ENCODE measurements around the gene RBM20.
"Not testable (repeated sequence)": the region's sequence is repeated elsewhere in the genome, so short reads cannot be mapped to it uniquely, and the experiment has no call there.

Gene RBM20

GRCh38 chr10:110647136-110647430 lies 2.9 kb downstream of the RBM20 start:
- no peak for DNase-seq (ENCODE audit: low read depth in 2 of 2, low spot score in 1 of 2)

DNA sequence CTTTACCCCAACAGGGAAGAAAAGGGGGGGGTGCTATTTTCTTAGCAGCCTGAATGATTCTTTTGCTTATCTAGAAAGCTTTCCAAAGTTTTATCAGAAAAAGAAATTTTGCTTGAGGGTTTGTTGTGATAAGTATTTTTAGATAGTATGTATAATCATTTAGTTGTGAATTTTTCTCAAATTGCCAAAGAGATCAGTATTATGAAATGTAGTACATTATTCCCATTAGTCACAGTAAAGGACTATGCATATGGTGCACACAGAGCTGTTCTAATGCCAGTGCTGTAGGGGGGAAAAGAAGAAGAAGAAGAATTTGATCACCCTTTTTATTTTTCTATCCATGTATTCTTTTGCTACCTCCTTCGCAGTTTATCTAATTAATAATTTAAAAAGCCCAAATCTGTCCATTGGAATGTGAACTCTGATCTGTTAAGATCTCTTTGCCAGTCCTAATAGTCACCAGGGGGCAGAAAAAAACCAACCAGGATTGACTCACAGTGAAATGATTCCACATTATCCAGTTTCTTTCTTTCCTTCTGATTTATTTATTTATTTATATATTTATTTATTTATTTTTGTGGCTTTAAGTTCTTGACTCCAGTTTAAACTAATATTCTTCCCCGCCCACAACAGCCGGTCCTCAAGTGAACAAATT lies 4.7 kb downstream of the RBM20 start:
- DNase-seq (ENCODE audit: low read depth in 2 of 2, low spot score in 1 of 2), result no peak

DNA sequence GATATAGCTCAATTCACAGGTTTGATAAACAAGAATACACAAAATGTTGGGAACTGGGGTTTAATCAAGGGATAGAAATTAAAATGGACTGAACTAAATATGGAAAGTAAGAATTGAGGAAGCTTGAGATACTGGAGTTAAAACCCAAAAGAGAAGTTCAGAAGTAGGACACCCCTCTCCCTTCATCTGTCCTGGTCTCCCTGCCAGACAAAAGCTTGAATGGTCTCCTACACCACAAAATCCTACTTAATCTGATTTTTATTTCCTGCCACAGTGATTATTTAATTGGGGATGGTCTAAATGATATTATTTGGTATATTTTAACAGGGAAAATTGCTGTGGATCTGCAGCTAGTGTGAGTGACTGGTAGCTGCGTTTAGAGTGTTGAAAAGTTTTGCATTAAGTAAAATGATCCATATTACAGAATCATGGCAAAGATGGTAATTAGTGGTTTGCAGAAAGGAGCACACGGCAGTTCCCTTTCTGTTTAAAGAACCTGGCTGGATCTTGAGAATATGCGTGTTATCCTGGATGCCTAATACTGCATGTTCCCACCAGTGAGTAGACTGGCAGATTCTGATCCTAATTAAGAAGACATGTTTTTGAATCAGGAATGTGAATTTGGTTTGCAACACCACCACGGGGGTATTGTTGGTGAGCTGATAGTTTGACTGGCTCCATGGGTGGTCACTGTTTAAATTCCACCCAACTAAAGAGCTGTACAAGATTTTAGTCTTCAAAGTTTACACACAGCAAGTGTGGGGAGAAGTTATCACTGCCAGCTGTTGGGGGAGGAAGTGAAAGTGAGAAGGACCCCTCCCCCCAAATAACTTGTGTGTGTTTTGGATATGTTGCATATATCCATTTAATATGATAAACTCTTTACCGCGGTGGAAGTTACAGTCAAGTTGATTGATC lies 5.5 kb downstream of the RBM20 start:
- no peak for DNase-seq (ENCODE audit: low read depth in 2 of 2, low spot score in 1 of 2)

DNA sequence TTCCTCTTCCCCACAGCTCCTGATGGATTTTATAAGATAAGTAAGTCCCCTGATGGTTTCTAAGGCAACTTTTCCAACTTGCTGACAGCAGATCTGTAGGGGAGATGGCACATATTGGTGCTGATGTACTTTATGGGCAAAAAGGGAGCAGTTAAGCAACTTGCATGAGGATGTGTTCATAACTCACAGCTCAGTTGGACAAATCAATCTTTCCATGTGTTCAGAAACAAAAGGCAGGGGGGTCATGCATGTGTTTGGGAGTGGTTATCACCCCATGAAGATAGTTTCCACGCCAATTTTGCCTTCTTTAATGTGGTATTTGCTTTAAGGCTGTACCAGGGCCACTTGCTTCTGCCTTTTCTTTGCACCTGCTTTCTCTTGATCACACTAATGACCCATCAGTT lies 6.1 kb downstream of the RBM20 start:
- no peak for DNase-seq (ENCODE audit: low read depth in 2 of 2, low spot score in 1 of 2)

DNA sequence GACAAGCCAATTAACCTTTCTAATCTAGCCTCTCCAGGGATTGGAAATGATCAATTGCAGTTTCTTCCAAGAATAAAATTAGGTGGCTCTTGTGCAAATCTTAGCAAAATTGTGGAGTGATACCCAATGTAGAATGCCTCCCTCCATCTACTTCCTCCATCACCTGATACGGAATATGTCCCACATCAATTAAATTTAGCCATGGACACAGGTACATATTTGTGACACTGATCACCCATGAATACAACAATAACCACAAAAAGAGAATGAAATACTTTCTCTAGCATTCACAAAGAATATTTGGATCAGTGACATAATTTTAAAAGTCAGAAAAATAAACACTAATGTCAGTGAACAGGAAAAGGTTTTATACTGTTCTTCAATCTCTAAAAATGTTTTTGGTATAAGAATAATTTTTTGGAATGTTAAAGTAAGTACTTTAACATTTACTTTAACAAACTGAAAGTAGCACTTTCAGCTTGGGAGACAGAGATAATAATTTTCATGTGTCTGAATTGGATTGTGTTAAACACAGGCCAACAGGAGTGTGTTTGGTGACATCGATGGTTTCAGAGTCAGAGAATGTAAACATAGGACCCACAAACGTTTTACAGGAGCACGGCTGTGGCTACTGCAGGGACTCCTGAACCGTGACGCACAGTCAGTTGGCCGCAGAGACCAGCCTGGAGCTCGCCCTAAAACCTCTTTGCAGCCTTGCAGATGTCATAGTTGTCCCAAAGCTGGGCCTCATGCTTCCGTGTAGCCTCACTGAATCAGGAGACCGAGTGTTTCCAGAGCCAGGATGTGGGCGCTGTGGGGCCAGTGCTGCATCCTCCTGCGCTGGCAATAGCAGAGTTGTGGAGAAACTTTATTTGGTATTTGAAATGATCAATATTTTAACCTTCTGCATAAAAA lies 7.2 kb downstream of the RBM20 start:
- DNase-seq (ENCODE audit: low read depth in 2 of 2, low spot score in 1 of 2), result no peak

DNA sequence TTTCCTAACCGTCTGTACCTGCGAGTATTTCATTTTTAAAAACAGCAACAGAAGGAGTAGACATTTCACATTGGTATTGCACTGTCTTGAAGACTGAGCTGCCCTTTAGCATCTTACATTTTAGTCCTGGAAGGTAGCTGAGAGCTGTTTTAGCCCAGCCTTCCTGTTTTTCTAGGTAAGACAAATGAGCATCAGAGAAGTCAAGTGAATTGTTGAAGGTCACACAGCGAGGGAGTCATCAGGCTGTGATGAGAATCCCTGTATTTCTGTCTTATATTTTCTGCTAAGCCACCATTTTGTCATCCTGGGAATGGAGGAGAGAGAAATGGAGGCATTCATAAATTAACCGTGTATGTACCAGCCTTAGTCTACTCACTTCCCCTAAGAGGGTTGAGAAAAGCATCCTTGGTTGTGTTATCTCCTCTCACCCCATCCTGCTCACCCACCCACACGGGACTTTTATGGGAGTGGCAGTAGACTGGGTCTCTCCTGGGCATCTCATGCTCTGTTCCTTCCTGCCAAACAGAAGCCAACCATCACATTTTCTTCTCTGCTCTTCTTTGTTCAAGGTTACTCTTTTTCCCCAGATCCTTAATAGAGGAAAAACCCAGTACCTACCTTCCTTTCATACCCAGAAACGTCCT lies 8.5 kb downstream of the RBM20 start:
- DNase-seq (ENCODE audit: low read depth in 2 of 2, low spot score in 1 of 2), result no peak

DNA sequence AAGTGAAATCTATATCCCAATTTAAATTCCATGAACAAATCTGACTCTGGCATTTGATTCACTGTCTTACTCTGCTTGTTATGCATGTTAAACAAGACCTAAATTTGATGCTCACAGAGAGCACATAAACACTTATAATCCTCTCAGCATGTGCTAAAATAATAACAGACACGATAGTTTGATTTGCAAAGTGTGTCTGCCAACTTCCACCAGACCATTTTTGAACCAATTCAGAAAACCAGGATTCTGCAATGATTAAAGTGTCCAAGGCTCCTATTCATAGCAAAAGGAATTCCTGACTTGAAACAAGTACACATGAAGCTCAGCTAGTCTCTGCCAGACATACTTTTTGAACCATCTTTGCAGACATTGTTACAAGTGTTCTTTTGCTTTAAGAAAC lies 11.2 kb downstream of the RBM20 start:
- no peak for DNase-seq (ENCODE audit: low read depth in 2 of 2, low spot score in 1 of 2)

DNA sequence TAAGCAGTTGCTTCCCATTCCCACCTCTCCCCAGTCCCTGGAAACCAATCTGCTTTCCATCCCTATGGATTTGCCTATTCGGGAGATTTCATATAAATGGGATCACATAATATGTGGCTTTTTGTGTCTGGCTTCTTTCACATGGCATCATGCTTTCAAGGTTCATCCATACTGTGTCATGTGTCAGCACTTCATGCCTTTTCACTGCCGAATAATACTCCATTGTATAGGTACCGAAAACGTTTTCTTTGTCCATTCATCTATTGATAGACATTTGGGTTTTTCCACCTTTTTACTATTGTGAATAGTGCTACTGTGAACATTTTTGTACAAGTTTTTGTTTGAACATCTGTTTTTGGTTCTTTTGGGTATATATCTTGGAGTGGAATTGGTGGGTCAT lies 12.5 kb downstream of the RBM20 start:
- no peak for DNase-seq (ENCODE audit: low read depth in 2 of 2, low spot score in 1 of 2)

GRCh38 chr10:110657973-110658691 lies 14.0 kb downstream of the RBM20 start:
- DNase-seq (ENCODE audit: low read depth in 2 of 2, low spot score in 1 of 2), result no peak

- DNase-seq (ENCODE audit: low read depth in 2 of 2, low spot score in 1 of 2), result no peak
Observed at GRCh38 chr10:110659558-110659957, 15.4 kb downstream of the RBM20 start.

GRCh38 chr10:110660289-110660688 lies 16.2 kb downstream of the RBM20 start:
- DNase-seq (ENCODE audit: low read depth in 2 of 2, low spot score in 1 of 2), result not testable (repeated sequence)

GRCh38 chr10:110661292-110661691 lies 17.2 kb downstream of the RBM20 start:
- DNase-seq (ENCODE audit: low read depth in 2 of 2, low spot score in 1 of 2), result no peak

DNA sequence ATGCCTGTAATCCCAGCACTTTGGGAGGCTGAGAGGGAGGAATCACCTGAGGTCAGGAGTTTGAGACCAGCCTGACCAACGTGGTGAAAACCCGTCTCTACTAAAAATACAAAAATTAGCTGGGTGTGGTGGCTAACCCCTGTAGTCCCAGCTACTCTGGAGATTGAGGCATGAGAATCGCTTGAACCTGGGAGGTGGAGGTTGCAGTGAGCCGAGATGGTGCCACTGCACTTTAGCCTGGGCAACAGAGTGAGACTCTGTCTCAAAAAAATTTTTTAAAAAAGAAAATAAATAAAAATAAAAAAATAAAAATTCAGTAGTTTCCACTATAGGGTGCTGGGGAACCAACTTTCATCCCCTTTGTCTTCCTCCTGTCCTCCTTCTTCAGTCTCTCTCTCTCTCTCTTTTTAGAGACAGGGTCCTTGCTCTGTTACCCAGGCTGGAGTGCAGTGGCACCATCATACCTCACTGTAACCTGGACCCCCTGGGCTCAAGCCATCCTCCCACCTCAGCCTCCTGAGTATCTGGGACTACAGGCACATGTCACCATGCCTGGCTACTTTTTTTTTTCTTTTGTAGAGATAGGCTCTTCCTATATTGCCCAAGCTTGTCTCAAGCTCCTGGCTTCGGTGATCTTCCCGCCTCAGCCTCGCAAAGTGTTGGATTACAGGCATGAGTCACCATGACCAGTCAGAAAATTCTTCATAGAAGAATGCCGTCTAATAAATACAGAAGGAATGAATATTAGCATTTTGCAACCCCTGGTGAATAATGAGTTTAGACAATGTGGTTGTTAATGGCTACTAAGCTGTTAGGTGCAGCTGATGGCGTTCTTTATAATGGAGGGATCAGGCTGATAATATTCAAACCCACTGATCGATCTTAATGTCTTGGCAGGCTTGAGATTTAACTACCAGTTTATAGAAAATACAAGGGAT lies 20.6 kb downstream of the RBM20 start:
- DNase-seq (ENCODE audit: low read depth in 2 of 2, low spot score in 1 of 2), result no peak

DNA sequence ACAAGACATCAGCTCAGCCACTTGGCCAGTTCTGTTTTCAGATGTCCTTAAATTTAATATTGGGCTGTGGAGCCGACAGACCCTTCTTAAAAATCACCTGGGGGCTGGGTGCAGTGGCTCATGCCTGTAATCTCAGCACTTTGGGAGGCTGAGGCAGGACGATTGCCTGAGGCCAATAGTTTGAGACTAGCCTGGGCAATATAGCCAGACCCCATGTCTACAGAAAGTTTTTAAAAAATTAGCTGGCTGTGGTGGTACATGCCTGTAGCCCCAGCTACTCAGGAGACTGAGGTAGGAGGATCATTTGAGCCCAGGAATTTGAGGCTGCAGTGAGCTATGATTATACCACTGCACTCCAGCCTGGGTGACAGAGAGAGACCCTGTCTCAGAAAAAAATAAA lies 22.1 kb downstream of the RBM20 start:
- DNase-seq (ENCODE audit: low read depth in 2 of 2, low spot score in 1 of 2), result not testable (repeated sequence)

- no peak for DNase-seq (ENCODE audit: low read depth in 2 of 2, low spot score in 1 of 2)
Observed at GRCh38 chr10:110666673-110667072, 22.5 kb downstream of the RBM20 start.

DNA sequence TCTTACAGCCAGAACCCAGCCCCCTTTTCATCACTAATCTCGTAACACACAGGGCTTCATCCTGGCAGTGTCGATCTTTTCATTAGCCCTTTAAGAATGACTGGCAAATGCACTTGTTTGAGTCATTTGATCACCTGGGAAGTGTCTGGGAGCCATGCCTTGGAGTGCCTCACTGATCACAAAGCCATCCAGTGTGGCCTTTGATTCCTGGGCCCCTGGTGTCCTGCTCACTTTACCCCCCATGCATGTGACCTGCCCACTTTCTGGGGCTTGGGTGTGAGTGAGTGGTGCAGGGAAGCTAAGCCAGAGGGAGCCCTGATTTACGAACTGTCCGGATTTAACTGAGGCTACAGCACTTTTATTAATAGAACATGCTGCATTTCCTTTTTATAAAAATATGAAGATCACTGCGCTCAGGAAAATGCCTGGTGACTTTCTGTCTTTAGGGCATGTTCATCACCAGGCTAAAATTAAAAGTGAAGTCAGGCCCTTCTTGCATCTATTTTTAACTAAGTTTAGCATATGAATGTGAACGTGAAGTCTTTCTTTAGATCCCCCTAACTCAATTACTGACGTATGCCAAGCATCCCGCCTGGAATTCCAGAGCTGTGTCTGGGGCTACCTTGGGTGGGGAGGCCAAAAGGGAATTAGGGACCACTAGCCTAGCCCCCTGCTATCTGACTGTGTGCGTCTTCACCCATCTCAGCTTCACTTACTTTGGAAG lies 23.6 kb downstream of the RBM20 start:
- DNase-seq (ENCODE audit: low read depth in 2 of 2, low spot score in 1 of 2), result no peak

GRCh38 chr10:110668443-110668842 lies 24.3 kb downstream of the RBM20 start:
- DNase-seq (ENCODE audit: low read depth in 2 of 2, low spot score in 1 of 2), result no peak

DNA sequence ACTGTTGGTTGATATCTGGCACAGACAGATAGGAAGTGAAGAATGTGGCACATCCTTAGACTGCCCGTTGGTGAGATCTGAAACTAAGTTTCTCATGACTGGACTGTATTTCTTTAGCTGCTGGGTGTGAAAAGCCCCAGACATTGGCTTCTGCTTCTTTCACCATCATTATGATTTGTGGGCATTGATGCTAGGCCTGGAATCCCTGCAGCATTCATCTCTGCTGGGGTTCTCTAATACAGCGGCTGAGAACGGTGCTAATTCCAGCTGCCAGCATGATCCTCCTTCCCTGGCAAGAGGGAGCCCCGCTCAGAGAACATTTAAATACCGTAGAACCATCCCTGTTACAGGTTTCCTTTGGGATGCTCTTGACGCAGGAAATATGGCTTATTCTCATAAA lies 26.2 kb downstream of the RBM20 start:
- DNase-seq (ENCODE audit: low read depth in 2 of 2, low spot score in 1 of 2), result no peak
